Cardiac fibroblast (primary cell): Measurements from ENCODE around the gene PIP4K2C.

Experiments
- DNase-seq, 2 donors: peaks; one replicate each; pipeline versions ENCODE4 v3.0.0 to v3.0.0-alpha.2; 2010; ENCODE audit warnings: low read depth in 2 of 2
- H3K4me3 ChIP-seq, 2 donors: replicated peaks in 1 of 2; 1 replicate in 1 of 2; 2 replicates in 1 of 2; pipeline ENCODE4 v1.5.1; 2011; ENCODE audit warnings: low read depth in 2 of 2, low read length in 2 of 2, mild to moderate bottlenecking in 2 of 2, moderate library complexity in 1 of 2
- CTCF ChIP-seq: IDR thresholded peaks from one replicate; pipeline ENCODE4 v1.5.1; 2011; ENCODE audit warnings: low read depth, mild to moderate bottlenecking, low read length, inconsistent platforms

Gene PIP4K2C

GRCh38 chr12:57590864-57591781 is at the start of gene PIP4K2C:
Gene PIP4K2C, plus strand, starts transcription at chr12:57591192. Its CDS starts 98 bp downstream, at chr12:57591290.
- TF ChIP-seq CTCF, result no peak
- DNase-seq, result peak; percentile 33 to 56
- H3K4me3 ChIP-seq, result peak within 1 kb of the TSS; percentile 75 to 88

GRCh38 chr12:57541717-57542116 is 49.3 kb upstream of the PIP4K2C start:
- no peak overlapping the region for H3K4me3 ChIP-seq
- DNase-seq, result no peak
- no peak for TF ChIP-seq CTCF

GRCh38 chr12:57543581-57543980 is 47.4 kb upstream of the PIP4K2C start:
- TF ChIP-seq CTCF, result no peak
- no peak overlapping the region for H3K4me3 ChIP-seq
- DNase-seq, result peak; percentile 26 to 56

- DNase-seq, result no peak
Observed at GRCh38 chr12:57545809-57546437, 45.1 kb upstream of the PIP4K2C start.

GRCh38 chr12:57546438-57547287 is 44.3 kb upstream of the PIP4K2C start, which contains the start of gene DCTN2:
Gene DCTN2, minus strand, starts transcription at chr12:57547192. Its CDS starts 129 bp downstream, at chr12:57547063.
- peak; percentile 4 for TF ChIP-seq CTCF
- peak within 1 kb of the TSS; percentile 93 to 94 for H3K4me3 ChIP-seq
- DNase-seq, result peak; percentile 97 to 98

More at GRCh38 chr12:57545809-57546437, 45.1 kb upstream of the PIP4K2C start:
- peak overlapping the region; percentile 93 to 94 for H3K4me3 ChIP-seq
- no peak for TF ChIP-seq CTCF

- no peak for DNase-seq
- peak overlapping the region; percentile 93 to 94 for H3K4me3 ChIP-seq
- TF ChIP-seq CTCF, result no peak
Observed at GRCh38 chr12:57547288-57548012, 43.5 kb upstream of the PIP4K2C start.
